ENCODE measurements around the gene STXBP4. TPM values are rescaled to one million over a fixed set of nuclear protein-coding genes. Genes with fewer than 3 reads are reported as not detected.

The STXBP4 gene
- total RNA-seq, 1 experiment from 2014 or later: 13.6 TPM

- Histone ChIP-seq H3K27me3 (ENCODE audit: insufficient read depth, low read length) (no peaks in the 10 kb centered on the region), H3K9me2 (ENCODE audit: insufficient read depth) (no peaks in the 10 kb centered on the region), H3K36me3 (ENCODE audit: control insufficient read depth in 1 of 2, insufficient read depth in 2 of 2, low read length in 2 of 2) (no peaks in the 10 kb centered on the region), H3K27ac (ENCODE audit: low read depth, low read length) (no peak overlapping the region), H3K4me2 (ENCODE audit: low read length) (no peak overlapping the region), H4K20me1 (ENCODE audit: insufficient read depth) (no peaks in the 10 kb centered on the region), H3K4me1 (ENCODE audit: control insufficient read depth in 1 of 2, insufficient read depth in 2 of 2, low read length in 2 of 2) (peaks cover 0 to 4% of the 10 kb centered on the region in 2 experiments; a peak in 1 of 4 replicates), H3K9ac (ENCODE audit: low read length) (no peak overlapping the region), H3K4me3 (replicated peaks in 1 of 2; ENCODE audit: low read depth in 1 of 2, low read length in 2 of 2) (no peak overlapping the region), H3K79me2 (ENCODE audit: insufficient read depth, low read length) (no peaks in the 10 kb centered on the region), H2AFZ (ENCODE audit: low read depth, low read length, poor library complexity, severe bottlenecking) (no peak overlapping the region), H3K9me3 (ENCODE audit: control insufficient read depth in 1 of 2, insufficient read depth in 1 of 2, low read depth in 1 of 2, low read length in 2 of 2) (no peaks in the 10 kb centered on the region)
- TF ChIP-seq CTCF (IDR thresholded peaks at IDR 0.05 in 2 of 3, conservative IDR thresholded peaks at IDR 0.05 in 1 of 3; ENCODE audit: borderline replicate concordance in 1 of 3, insufficient read depth in 1 of 3, low read depth in 2 of 3, low read length in 2 of 3): peak; percentile 34 to 62 (median 40); a peak in 5 of 6 replicates
- no peak for TF ChIP-seq MAX (IDR thresholded peaks at IDR 0.05)
- no peak for TF ChIP-seq CEBPB (IDR thresholded peaks at IDR 0.05; ENCODE audit: low read depth)
- TF ChIP-seq EGR1 (IDR thresholded peaks at IDR 0.05; ENCODE audit: low read depth): no peak
- TF ChIP-seq ZNF274 (IDR thresholded peaks at IDR 0.05; ENCODE audit: low read depth, low read length): no peak
- no peak for TF ChIP-seq ATF3 (IDR thresholded peaks at IDR 0.05)
- TF ChIP-seq RAD21 (IDR thresholded peaks at IDR 0.05; ENCODE audit: low read depth): peak; percentile 51
- TF ChIP-seq REST (IDR thresholded peaks at IDR 0.05; ENCODE audit: low read depth): no peak
- no peak for TF ChIP-seq CBX3 (IDR thresholded peaks at IDR 0.05; ENCODE audit: low read depth)
- TF ChIP-seq POLR2A (IDR thresholded peaks at IDR 0.05; ENCODE audit: borderline replicate concordance, extremely low read depth, insufficient read depth, insufficient read length): no peak
- TF ChIP-seq POLR2AphosphoS5 (IDR thresholded peaks at IDR 0.05; ENCODE audit: low read depth, low read length): no peak
- no peak for TF ChIP-seq ZFX (IDR thresholded peaks at IDR 0.05)
- no peak for TF ChIP-seq ZBTB33 (IDR thresholded peaks at IDR 0.05; ENCODE audit: extremely low read depth, insufficient replicate concordance, low read length)
- DNase-seq (ENCODE audit: low read depth, low spot score) (no peak), ATAC-seq (peak; percentile 90)
- intact Hi-C loops (cut with micrococcal nuclease): no loop called here
- CTCF ChIA-PET: interaction anchor here (0.9 kb wide), 1 partner anchor 185 kb away, joined by 3 read pairs; no protein-coding TSS in a partner anchor
- RAD21 ChIA-PET (ENCODE audit: low non-redundant PET in 1 of 2, low total read pairs in 2 of 2, uncharacterized antibody in 2 of 2, unreplicated experiment in 2 of 2): no interaction called here
- no TSS peak for BruUV-seq (replicated peaks)
- POLR2A ChIA-PET: no interaction called here
These were observed 208.7 kb downstream of the STXBP4 start for GRCh38 chr17:55177159-55177854.
